Measurements from ENCODE around the gene TREML2.

- no peak for TF ChIP-seq CTCF (IDR thresholded peaks at IDR 0.05)
- no peak for TF ChIP-seq YY1 (IDR thresholded peaks at IDR 0.05; ENCODE audit: low read depth)
- TF ChIP-seq JUND (IDR thresholded peaks at IDR 0.05) = no peak
- TF ChIP-seq FOXM1 (IDR thresholded peaks at IDR 0.05; ENCODE audit: low read depth) = no peak
- no peak for TF ChIP-seq EP300 (IDR thresholded peaks at IDR 0.05; ENCODE audit: borderline replicate concordance in 1 of 2, low read depth in 1 of 2, low read length in 1 of 2)
Measured at GRCh38 chr6:41228616-41229015, 27.7 kb upstream of the TREML2 start.
